Stimulated activated CD8-positive, alpha-beta memory T cell treated with anti-CD3 and anti-CD28 coated beads, Interleukin-7, amount 100 ng/mL, for 1 hour (primary cell): ENCODE measurements around the gene TMEM98.
A peak's percentile ranks its signal among the peaks of the same experiment; 100 is the strongest.
"Not testable (repeated sequence)": the region's sequence is repeated elsewhere in the genome, so short reads cannot be mapped to it uniquely, and the experiment has no call there.

Experiments used
- DNase-seq, 2 donors: peaks; one replicate each; pipeline ENCODE4 v3.0.0-alpha.2; 2020; ENCODE audit warnings: low read depth in 2 of 2

Gene TMEM98

DNA sequence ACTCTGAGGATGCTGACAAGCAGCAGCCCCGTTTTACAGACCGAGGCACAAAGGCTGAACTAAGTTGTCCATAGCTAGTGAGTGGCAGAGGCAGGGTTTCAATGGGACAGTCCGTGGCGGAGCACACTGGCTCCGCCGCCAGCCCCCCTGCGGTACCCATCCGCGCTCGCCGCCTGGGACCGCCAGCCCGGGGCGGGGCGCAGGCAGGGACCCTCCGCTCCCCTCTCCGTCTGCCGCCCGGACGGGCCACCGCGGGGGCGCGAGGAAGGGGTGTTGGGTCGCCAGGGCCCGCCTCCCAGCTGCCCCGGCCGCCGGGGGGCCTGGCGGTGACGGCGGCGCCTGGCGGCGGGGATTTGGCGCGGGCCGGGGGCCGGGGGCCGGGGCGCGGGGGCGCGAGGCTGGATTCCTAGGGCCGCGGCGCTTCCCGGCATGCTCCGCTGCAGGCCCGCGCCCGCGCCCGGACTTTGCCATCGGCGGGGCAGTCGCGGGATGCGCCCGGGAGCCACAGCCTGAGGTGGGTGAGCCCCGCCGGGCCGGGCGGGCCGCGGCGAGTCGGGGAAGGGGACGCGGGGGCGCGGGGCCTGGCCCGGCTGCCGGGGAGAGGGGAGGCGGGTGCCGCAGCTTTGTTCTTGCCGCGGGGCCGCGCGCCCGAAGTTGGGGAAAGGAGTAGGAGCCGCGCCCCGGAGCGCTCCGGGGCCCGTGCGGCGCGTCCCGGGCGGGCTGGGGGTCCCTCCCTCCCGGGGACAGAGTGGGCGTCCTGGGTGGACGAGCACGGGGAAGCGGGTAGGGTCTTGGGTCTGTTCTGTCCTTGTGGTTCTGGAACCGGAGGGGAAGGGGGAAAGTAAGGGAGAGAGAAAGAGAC lies at the start of gene TMEM98:
Gene TMEM98 (plus strand): TSS at position 430 of the 862 bp plus-strand sequence. CDS start 3,376 bp downstream, outside the sequence.
- DNase-seq: no peak

DNA sequence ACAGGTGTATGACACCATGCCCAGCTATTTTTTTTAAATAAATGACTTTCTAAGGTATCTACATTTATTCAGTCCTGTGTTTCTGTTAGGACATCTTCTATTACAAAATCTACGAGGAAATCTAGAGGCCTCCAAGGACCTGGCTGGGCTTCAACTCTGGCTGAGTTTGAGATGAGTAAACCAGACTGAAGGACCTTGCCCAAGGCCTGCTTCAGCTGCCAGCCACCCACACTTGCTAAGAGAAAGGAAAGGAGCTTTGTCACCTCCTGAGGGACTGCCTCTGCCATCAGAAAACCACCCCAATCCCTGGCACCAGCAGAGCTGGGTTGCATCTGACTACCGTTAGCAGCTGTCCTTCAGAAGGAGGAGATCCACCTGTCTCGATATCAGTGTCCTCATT lies 49.7 kb upstream of the TMEM98 start:
- no peak for DNase-seq

GRCh38 chr17:32879134-32879533 lies 48.8 kb upstream of the TMEM98 start:
- no peak for DNase-seq

GRCh38 chr17:32880671-32881453 lies 47.1 kb upstream of the TMEM98 start:
- no peak for DNase-seq

GRCh38 chr17:32882029-32882428 lies 45.9 kb upstream of the TMEM98 start:
- DNase-seq: no peak

GRCh38 chr17:32882734-32883133 lies 45.2 kb upstream of the TMEM98 start:
- DNase-seq: no peak

DNA sequence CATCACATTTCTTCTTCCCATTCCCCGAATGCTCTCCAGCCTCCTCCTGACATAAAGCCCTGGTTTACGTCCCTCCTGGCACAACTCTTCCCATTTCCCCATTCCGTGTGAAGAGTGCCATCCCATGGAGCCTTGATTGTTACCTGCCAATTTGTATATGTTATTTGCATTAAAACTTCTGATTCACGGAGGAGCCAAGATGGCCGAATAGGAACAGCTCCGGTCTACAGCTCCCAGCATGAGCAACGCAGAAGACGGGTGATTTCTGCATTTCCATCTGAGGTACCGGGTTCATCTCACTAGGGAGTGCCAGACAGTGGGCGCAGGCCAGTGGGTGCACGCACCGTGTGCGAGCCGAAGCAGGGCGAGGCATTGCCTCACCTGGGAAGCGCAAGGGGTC lies 41.0 kb upstream of the TMEM98 start:
- DNase-seq: not testable (repeated sequence)

DNA sequence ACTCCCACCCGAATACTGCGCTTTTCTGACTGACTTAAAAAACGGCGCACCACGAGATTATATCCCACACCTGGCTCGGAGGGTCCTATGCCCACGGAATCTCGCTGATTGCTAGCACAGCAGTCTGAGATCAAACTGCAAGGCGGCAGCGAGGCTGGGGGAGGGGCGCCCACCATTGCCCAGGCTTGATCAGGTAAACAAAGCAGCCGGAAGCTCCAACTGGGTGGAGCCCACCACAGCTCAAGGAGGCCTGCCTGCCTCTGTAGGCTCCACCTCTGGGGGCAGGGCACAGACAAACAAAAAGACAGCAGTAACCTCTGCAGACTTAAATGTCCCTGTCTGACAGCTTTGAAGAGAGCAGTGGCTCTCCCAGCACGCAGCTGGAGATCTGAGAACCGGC lies 40.5 kb upstream of the TMEM98 start:
- not testable (repeated sequence) for DNase-seq

DNA sequence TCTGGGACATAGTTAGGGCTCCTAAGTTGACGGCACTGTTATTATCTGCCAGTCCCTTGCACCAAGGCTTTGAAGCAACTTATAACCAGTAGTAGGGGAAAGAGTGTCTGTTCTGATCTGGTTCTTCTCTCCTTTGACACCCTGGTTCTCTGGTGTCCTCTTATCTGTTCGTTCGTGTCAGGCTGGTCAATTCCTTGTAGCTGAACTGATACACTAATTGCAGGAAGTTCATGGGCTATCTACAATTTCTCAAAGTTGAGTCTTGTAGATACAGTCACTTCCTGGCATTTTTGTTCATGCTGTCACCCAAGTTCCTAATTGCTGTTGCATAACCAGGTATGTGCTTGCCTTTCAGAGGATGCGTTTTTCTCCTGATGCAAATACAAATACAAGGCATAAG lies 33.7 kb upstream of the TMEM98 start:
- no peak for DNase-seq

GRCh38 chr17:32896647-32897258 lies 31.2 kb upstream of the TMEM98 start:
- DNase-seq: no peak

GRCh38 chr17:32899236-32900013 lies 28.5 kb upstream of the TMEM98 start:
- no peak for DNase-seq

- no peak for DNase-seq
Measured at GRCh38 chr17:32901743-32902142, 26.2 kb upstream of the TMEM98 start.

DNA sequence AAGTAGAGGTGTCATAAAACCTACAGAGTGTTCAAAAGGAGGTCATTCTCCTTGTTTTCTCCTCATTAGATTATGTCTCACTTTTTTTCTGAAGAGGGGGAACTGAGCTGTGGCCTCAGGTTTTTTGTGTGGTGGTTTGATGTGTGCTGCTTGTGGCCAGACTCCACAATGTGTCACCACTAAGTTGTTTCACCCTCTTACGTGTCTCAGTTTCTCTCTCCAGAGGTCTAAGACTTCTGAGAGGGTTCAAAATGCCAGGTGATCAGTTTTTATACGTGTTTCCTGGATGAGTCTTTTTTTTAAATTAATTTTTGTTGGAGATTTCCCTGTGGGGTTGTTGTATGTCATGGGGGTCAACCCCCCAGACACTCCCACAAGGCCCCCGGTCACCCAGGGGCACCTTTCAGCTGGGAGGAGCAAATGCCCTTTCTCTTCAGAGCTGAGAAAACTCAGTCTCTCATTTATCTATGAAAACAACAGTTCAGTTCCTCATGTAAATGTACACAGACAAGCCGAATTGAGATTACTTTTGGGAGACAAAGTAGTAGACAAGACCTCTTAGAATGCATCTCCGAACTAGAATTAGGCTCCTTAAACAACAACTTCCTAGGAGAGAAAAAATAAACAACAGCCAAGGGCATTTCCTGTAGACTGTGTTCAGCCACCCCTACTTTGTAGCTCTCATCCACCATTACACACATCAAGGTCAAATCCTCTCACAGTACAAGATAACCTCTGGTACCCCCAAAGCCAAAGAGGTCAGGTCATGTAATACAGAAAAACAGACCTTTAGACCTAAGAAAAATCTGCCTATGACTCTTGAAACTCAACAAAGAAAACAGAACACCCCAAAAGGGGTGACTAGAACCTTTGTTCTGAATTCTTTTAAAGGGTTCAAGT lies 23.9 kb upstream of the TMEM98 start:
- DNase-seq: no peak

GRCh38 chr17:32904891-32905290 lies 23.1 kb upstream of the TMEM98 start:
- no peak for DNase-seq

- DNase-seq: no peak
Measured at GRCh38 chr17:32907583-32907982, 20.4 kb upstream of the TMEM98 start.

DNA sequence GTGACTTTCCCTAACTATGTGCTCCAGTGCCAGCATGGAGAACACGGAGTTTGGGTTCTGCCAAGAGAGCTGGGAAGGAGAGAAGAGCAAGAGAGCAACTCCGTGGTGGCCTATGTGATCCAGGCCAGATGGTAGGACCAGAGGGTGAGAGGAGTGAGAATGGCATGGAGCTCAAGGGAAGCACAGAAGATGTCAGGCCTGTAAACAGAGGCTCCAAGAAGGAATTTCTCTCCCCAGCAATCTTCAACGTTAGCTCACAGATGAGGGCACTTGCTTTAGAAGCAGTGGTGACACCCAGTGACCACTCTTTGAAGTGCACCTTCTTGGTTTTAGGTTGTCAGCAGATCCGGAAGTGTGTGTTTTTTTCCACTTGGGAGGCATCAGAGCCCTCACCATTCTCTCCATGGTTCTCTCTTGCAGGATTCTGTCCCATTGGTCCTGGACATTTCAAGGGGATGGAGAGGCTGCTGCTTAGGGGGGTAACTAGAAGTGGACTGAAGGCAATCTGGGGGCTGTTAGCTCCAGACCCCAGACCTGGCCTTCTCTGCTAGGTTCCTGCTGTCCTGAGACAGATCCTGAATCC lies 18.1 kb upstream of the TMEM98 start:
- peak in 1 of 2 donors; percentile 2 for DNase-seq

- DNase-seq: no peak
Measured at GRCh38 chr17:32910769-32911168, 17.2 kb upstream of the TMEM98 start.

- DNase-seq: no peak
Measured at GRCh38 chr17:32912218-32912897, 15.6 kb upstream of the TMEM98 start.

GRCh38 chr17:32913593-32913992 lies 14.4 kb upstream of the TMEM98 start:
- DNase-seq: no peak

- DNase-seq: no peak
Measured at GRCh38 chr17:32914181-32914580, 13.8 kb upstream of the TMEM98 start.
